Activated CD8-positive, alpha-beta T cell treated with anti-CD3 and anti-CD28 coated beads for 36 hours (primary cell): Measurements from ENCODE around the gene CENPS. TPM values are rescaled to one million over a fixed set of nuclear protein-coding genes. Genes with fewer than 3 reads are reported as not detected.
"Not testable (repeated sequence)": the region's sequence is repeated elsewhere in the genome, so short reads cannot be mapped to it uniquely, and the experiment has no call there.

ENCODE experiments used
- ATAC-seq: fragments of 200-7000 bp; cut with Tn5 transposase; one replicate; pipeline ENCODE4 v1.10.0; 2021; ENCODE audit warnings: mild to moderate bottlenecking, moderate library complexity
- CTCF ChIA-PET: fragments of 350-600 bp; sonication (Branson Sonifier 250); formaldehyde crosslinking; loops from one replicate; lab custom pipeline; 2021; ENCODE audit warnings: antibody characterized with exemption; lab: Charles Lee
- POLR2A ChIA-PET: fragments of 350-600 bp; sonication (Branson Sonifier 250); formaldehyde crosslinking; loops from one replicate; lab custom pipeline; 2021; ENCODE audit warnings: antibody characterized with exemption; lab: Charles Lee
- DNase-seq: peaks from one replicate; pipeline ENCODE4 v3.0.0-alpha.2; 2020
- H3K27ac Mint-ChIP-seq: one replicate; pipeline ENCODE4 v1.8.0; 2021; ENCODE audit warnings: mild to moderate bottlenecking, mixed read lengths
- H3K27me3 Mint-ChIP-seq: one replicate; pipeline ENCODE4 v1.8.0; 2021; ENCODE audit warnings: mixed read lengths
- H3K36me3 Mint-ChIP-seq: one replicate; pipeline ENCODE4 v1.8.0; 2021; ENCODE audit warnings: low read depth, mixed read lengths
- H3K4me1 Mint-ChIP-seq: one replicate; pipeline ENCODE4 v1.8.0; 2021; ENCODE audit warnings: low read depth, mixed read lengths
- H3K4me3 Mint-ChIP-seq: one replicate; pipeline ENCODE4 v1.8.0; 2021; ENCODE audit warnings: mild to moderate bottlenecking, moderate library complexity, mixed read lengths
- H3K9me3 Mint-ChIP-seq: one replicate; pipeline ENCODE4 v1.8.0; 2021; ENCODE audit warnings: mixed read lengths
- CTCF ChIP-seq: fragments of 200-600 bp; IDR thresholded peaks from one replicate; pipeline ENCODE4 v1.8.0; 2022; ENCODE audit warnings: antibody characterized with exemption, mild to moderate bottlenecking
- intact Hi-C: fragments of 100-400 bp; cut with micrococcal nuclease; formaldehyde crosslinking; loops from one replicate; pipeline ENCODE4 v1.10.0; 2022
- total RNA-seq, 2 experiments: library from RNA; stranded (reverse); gene quantifications; one replicate each; pipeline ENCODE4 v1.2.3, GENCODE V29; 2021

The CENPS gene
- total RNA-seq, 2 experiments from 2014 or later, result 18.3 to 19.4 TPM

- intact Hi-C loops, result no loop called here
- ChIA-PET POLR2A (no interaction called here), CTCF (no interaction called here)
- no peak overlapping the region for H3K4me3 Mint-ChIP-seq
- H3K27me3 Mint-ChIP-seq, result no peaks in the 10 kb centered on the region
- DNase-seq (no peak), ATAC-seq (no peak)
- H3K36me3 Mint-ChIP-seq, result peaks cover 42% of the 10 kb centered on the region
- no peak for TF ChIP-seq CTCF
- H3K27ac Mint-ChIP-seq, result no peak overlapping the region
- H3K9me3 Mint-ChIP-seq, result no peaks in the 10 kb centered on the region
- peaks cover 4% of the 10 kb centered on the region for H3K4me1 Mint-ChIP-seq
Measured at GRCh38 chr1:10419351-10419750, 10.9 kb upstream of the CENPS start.

- POLR2A ChIA-PET, result no interaction called here
- no peaks in the 10 kb centered on the region for H3K27me3 Mint-ChIP-seq
- H3K9me3 Mint-ChIP-seq, result no peaks in the 10 kb centered on the region
- peaks cover 30% of the 10 kb centered on the region for H3K36me3 Mint-ChIP-seq
- H3K27ac Mint-ChIP-seq, result no peak overlapping the region
- DNase-seq, result no peak
- no peak for ATAC-seq
- intact Hi-C loops, result loop anchor here (10.0 kb wide), 1 partner anchor 47 kb away; no protein-coding TSS in a partner anchor
- no peaks in the 10 kb centered on the region for H3K4me1 Mint-ChIP-seq
- no peak for TF ChIP-seq CTCF
- H3K4me3 Mint-ChIP-seq, result no peak overlapping the region
- CTCF ChIA-PET, result interaction anchor here (1.7 kb wide), 1 partner anchor 72 kb away, joined by 6 read pairs; no protein-coding TSS in a partner anchor
Measured at GRCh38 chr1:10421637-10422036, 8.6 kb upstream of the CENPS start.

GRCh38 chr1:10424034-10424433 is 6.2 kb upstream of the CENPS start:
- DNase-seq (no peak), ATAC-seq (no peak)
- peaks cover 2% of the 10 kb centered on the region for H3K4me1 Mint-ChIP-seq
- H3K27me3 Mint-ChIP-seq, result no peaks in the 10 kb centered on the region
- intact Hi-C loops, result loop anchor here (10.0 kb wide), 1 partner anchor 49 kb away; no protein-coding TSS in a partner anchor
- H3K9me3 Mint-ChIP-seq, result no peaks in the 10 kb centered on the region
- H3K4me3 Mint-ChIP-seq, result no peak overlapping the region
- H3K36me3 Mint-ChIP-seq, result peaks cover 13% of the 10 kb centered on the region
- CTCF ChIA-PET, result no interaction called here
- no peak overlapping the region for H3K27ac Mint-ChIP-seq
- POLR2A ChIA-PET, result interaction anchor here (1.0 kb wide), 1 partner anchor 19 kb away, joined by 4 read pairs; no protein-coding TSS in a partner anchor
- no peak for TF ChIP-seq CTCF

DNA sequence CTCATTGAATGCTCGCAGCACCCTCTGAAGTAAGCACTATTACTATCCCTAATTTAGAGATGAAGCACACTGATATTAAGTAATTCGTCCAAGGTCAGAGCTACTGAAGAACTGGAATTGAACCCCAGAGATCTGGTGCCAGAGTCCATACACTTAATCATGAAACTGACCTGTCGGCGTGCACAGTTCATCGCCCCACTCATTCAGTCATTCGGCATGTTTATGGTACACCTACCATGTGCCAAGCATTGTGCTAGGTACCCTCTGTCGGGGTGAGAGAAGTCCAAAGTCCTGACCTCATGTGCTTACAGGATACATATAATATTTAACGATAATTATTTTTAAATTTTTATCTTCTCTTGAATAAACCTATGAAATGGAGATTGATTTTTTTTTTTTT is 5.6 kb upstream of the CENPS start:
- CTCF ChIA-PET, result no interaction called here
- H3K27me3 Mint-ChIP-seq, result no peaks in the 10 kb centered on the region
- ATAC-seq (no peak), DNase-seq (no peak)
- H3K36me3 Mint-ChIP-seq, result peaks cover 9% of the 10 kb centered on the region
- POLR2A ChIA-PET, result interaction anchor here (1.0 kb wide), 1 partner anchor 20 kb away, joined by 4 read pairs; no protein-coding TSS in a partner anchor
- peaks cover 2% of the 10 kb centered on the region for H3K4me1 Mint-ChIP-seq
- TF ChIP-seq CTCF, result no peak
- no peak overlapping the region for H3K4me3 Mint-ChIP-seq
- intact Hi-C loops, result loop anchor here (10.0 kb wide), 1 partner anchor 50 kb away; no protein-coding TSS in a partner anchor
- no peaks in the 10 kb centered on the region for H3K9me3 Mint-ChIP-seq
- H3K27ac Mint-ChIP-seq, result no peak overlapping the region

DNA sequence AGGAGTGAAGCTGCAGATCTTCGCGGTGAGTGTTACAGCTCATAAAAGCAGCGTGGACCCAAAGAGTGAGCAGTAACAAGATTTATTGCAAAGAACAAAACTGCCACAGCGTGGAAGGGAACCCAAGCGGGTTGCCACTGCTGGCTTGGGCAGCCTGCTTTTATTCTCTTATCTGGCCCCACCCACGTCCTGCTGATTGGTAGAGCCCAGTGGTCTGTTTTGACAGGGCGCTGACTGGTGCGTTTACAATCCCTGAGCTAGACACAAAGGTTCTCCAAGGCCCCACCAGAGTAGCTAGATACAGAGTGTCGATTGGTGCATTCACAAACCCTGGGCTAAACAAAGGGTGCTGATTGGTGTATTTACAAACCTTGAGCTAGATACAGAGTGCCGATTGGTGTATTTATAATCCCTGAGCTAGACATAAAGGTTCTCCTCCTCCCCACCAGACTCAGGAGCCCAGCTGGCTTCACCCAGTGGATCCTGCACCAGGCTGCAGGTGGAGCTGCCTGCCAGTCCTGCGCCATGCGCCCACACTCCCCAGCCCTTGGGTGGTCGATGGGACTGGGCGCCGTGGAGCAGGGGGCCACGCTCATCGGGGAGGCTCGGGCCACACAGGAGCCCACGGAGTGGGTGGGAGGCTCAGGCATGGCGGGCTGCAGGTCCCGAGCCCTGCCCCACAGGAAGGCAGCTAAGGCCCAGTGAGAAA is 4.3 kb upstream of the CENPS start:
- intact Hi-C loops, result loop anchor here (10.0 kb wide), 1 partner anchor 51 kb away; no protein-coding TSS in a partner anchor
- POLR2A ChIA-PET, H3K4me1 Mint-ChIP-seq, ATAC-seq, H3K9me3 Mint-ChIP-seq, H3K27me3 Mint-ChIP-seq, H3K4me3 Mint-ChIP-seq, DNase-seq, H3K27ac Mint-ChIP-seq, H3K36me3 Mint-ChIP-seq: not testable (repeated sequence)
- CTCF ChIA-PET, result interaction anchor here (1.2 kb wide), 2 partner anchors 217 to 641 kb away, joined by 3 read pairs; no protein-coding TSS in a partner anchor

DNA sequence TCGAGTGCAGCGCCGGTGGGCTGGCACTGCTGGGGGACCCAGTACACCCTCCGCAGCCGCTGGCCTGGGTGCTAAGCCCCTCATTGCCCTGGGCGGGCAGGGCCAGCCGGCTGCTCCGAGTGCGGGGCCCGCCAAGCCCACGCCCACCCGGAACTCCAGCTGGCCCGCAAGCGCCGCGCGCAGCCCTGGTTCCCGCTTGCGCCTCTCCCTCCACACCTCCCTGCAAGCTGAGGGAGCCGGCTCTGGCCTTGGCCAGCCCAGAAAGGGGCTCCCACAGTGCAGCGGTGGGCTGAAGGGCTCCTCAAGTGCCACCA is 3.7 kb upstream of the CENPS start:
- ATAC-seq, H3K27me3 Mint-ChIP-seq: not testable (repeated sequence)
- CTCF ChIA-PET, result interaction anchor here (1.2 kb wide), 1 partner anchor 642 kb away, joined by 3 read pairs; no protein-coding TSS in a partner anchor

More for the DNA sequence above, 3.7 kb upstream of the CENPS start:
- H3K4me3 Mint-ChIP-seq, H3K36me3 Mint-ChIP-seq, H3K27ac Mint-ChIP-seq, POLR2A ChIA-PET, DNase-seq, H3K9me3 Mint-ChIP-seq: not testable (repeated sequence)
- intact Hi-C loops, result loop anchor here (10.0 kb wide), 1 partner anchor 52 kb away; no protein-coding TSS in a partner anchor
- peaks cover 14% of the 10 kb centered on the region for H3K4me1 Mint-ChIP-seq
